ENCODE measurements around the gene NAP1L4.

The NAP1L4 gene, protein sequence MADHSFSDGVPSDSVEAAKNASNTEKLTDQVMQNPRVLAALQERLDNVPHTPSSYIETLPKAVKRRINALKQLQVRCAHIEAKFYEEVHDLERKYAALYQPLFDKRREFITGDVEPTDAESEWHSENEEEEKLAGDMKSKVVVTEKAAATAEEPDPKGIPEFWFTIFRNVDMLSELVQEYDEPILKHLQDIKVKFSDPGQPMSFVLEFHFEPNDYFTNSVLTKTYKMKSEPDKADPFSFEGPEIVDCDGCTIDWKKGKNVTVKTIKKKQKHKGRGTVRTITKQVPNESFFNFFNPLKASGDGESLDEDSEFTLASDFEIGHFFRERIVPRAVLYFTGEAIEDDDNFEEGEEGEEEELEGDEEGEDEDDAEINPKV

DNA sequence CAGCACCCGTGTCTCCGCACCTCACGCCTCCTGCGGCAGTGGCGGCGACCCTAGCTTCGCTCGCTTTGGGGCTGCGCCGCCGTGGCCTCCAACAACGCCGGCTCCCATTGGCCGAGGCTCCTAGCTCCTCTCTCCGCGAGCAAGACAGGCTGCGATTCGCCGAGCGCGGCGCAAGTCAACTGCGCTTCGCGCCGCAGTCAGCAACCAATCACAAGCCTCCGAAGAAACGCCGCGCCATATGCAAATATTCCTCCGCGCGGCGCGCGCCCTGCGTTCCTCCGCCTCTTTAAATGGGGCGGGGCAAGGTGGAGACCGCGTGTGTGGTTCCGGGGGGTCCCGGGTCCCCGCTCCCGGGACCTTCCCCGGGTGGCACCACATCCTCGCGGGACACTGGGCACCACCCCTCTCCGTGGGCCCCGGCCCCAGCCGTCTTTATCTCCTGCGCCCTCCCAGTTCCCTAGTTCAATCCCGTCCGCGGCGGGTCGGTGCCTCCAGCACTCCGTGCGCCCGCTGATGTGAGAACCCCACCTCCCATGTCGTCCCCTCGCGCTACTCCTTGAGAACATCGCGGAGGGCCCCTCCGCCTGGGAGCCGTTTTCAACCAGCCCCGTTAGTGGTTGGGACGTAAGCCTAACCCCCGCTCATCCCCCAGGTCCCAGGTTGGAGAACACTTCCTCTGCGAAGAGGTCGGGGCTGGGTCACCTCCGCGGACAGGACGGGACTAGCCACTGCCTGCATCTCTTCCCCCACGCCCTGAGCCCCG is at the start of gene NAP1L4:
Gene NAP1L4 (minus strand): TSS at position 96 of the 763 bp plus-strand sequence. CDS start 13,109 bp downstream, outside the sequence.
- in situ Hi-C loops (cut with HindIII; ENCODE audit: low pct_ligation_motif_present, low pct_unique_long_range_greater_than_20kb, low sequenced_read_pairs): no loop called here
- DNase-seq: peak; percentile 96

DNA sequence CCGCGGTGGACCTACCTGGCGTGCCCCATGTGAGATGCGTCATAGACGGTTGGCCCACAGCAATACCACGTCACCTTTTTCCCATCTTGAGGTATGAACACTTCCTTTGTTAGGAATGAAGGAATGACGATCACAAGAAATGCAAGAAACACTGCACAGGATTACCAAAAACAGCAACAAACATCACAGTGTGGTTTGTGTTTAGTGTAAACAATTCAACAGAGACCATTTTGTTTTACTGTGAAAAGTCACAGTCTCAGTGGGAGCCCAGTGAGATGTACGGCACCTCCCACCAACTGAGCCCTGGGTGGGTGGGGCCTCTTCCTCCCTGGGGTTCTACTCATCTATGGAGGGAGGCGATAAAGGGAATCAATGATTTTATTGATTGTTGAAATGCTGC is 48.8 kb upstream of the NAP1L4 start:
- in situ Hi-C loops (cut with HindIII; ENCODE audit: low pct_ligation_motif_present, low pct_unique_long_range_greater_than_20kb, low sequenced_read_pairs): no loop called here
- no peak for DNase-seq

DNA sequence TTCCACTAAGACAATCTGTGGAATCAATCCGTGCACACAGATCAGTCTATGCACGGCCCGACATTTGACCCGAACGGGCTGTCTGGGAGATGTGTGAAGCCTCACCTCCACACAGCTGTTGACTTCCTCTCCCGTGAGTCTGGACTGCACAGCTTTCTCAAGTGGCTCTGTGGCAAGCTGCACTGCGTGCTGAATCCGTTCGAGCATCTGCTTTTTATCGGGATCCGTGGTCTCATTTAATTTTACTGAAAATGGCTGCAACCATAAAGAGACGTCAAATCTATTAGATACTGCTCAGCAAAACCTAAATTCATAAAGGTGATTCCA is 45.8 kb upstream of the NAP1L4 start:
- DNase-seq: no peak
- in situ Hi-C loops (cut with HindIII; ENCODE audit: low pct_ligation_motif_present, low pct_unique_long_range_greater_than_20kb, low sequenced_read_pairs): no loop called here

DNA sequence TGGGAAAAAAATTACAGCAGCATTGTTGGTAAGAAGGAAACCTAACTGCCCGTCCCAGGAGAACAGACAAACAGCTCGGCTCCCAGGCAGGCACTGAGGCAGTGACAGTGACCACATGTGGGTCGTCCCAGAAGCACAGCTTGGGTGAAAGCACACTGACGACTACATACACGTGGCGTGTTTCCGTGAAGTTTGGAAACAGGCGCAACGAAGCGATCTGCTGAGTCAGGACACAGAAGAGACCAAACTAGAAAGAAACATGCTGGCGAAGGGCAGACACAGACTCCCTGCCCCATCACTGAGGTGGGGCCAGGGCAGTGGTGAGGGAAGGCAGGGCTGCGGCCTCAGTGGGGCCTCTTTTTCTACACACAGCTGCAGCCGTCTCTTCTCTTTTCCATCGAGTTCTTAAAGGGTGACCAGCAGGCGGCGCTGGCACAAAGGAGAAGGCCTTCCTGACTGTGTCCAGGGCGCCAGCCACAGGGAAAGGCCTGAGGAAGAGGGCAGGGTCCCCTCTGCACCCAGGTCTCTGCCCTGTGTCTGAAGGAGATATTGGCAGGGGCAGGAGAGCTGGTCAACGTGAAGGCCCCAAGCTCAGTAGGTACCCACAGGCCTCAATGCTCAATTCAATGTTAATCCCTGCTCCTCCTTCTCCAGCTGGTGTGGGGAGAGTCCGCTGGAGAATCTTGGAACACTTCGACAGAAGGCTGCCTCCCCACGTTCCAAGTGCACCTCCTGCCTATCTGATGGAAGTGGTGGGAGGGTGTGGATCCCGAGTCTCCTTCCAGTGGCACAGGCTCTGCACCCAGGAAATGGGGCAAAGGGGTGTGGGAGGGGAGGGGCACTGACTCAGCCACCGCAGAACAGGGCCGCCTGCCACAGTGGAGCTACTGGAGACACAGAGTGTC is 45.2 kb upstream of the NAP1L4 start:
- DNase-seq: peak; percentile 69
- in situ Hi-C loops (cut with HindIII; ENCODE audit: low pct_ligation_motif_present, low pct_unique_long_range_greater_than_20kb, low sequenced_read_pairs): no loop called here

DNA sequence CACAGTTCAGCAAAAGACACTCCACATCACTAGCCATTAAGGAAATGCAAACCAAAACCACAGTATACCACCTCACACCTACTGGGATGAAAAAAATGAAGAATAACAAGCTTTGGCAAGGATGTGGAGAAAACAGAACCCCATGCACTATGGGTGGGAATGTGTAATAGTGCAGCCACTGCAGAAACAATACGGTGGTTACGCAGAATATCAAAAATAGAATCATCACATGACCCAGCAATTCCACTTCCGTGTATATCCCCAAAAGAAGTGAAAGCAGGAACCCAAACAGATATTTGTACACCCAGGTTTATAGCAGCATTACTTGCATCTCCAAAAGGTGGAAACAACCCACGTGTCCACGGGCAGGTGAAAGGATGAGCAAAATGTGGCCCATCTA is 44.3 kb upstream of the NAP1L4 start:
- DNase-seq: no peak
- in situ Hi-C loops (cut with HindIII; ENCODE audit: low pct_ligation_motif_present, low pct_unique_long_range_greater_than_20kb, low sequenced_read_pairs): no loop called here

DNA sequence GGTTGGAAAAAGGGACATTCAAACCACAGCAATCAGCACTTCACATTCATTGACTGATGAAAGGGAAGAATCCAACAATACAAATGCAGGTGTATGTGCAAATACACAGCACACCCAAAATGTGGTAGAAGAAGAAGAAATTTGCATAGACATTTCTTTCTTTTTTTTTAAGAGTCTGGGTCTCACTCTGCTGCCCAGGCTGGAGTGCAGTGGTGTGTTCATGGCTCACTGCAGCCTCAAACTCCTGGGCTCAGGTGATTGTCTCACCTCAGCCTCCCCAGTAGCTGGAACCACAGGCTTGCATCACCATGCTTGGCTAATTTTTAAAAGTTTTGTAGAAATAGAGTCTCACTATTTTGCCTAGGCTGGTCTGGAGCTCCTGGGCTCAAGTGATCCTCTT is 43.2 kb upstream of the NAP1L4 start:
- no peak for DNase-seq
- in situ Hi-C loops (cut with HindIII; ENCODE audit: low pct_ligation_motif_present, low pct_unique_long_range_greater_than_20kb, low sequenced_read_pairs): no loop called here

DNA sequence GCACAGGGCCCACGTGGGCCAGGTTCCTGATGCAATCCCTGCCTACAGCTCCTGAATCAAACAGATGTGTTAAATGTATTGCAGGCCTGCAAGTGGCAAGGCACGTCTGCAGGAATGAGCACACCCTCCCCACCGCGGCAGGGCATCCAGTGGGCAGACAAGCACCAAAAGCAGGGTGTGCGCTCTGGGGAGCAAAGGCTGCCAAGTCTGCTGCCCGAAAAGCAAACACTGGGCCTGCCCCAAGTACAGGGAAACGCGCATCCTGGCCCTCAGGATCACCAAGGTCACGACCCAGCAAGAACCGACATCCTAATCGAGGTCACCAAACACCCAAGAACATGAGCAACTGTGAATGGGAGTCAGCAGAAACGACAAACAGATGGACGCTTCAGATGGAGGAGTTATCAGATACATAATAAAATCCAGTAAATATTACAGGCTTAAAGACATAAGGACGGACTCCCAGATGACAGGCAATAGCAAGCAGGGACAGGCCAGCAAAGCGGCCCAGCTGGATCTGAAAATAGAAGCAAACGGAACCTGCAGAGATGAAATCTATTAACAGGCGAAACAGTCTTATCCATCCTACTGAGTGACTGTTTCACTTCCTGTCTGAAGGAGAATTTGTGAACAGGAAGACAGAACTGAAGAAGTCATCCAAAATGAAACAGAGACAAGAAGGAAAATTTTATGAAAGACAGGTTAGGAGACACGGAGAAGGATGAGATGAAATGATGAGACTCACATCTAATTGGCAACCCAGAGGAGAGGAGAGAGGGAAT is 38.4 kb upstream of the NAP1L4 start:
- no peak for DNase-seq
- in situ Hi-C loops (cut with HindIII; ENCODE audit: low pct_ligation_motif_present, low pct_unique_long_range_greater_than_20kb, low sequenced_read_pairs): no loop called here

DNA sequence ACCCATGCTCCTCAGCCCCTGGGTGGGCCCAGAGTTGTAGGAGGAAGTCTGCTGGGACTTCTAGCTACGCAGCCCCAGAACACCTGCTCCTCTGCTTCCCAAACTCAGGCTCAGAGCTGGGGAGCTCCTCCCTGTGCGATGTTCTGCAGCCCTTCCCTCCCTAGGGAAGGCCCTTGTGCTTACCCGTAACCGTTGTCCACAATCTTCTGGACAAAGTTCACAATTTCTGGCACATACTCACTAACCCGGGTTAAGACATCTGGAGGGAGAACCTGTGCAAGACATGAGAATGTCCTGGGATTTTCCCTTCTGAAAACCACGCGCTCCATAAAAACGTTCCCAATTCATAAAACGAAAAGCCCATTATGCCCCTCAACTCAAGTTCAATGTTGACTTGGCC is 36.7 kb upstream of the NAP1L4 start:
- in situ Hi-C loops (cut with HindIII; ENCODE audit: low pct_ligation_motif_present, low pct_unique_long_range_greater_than_20kb, low sequenced_read_pairs): no loop called here
- no peak for DNase-seq

DNA sequence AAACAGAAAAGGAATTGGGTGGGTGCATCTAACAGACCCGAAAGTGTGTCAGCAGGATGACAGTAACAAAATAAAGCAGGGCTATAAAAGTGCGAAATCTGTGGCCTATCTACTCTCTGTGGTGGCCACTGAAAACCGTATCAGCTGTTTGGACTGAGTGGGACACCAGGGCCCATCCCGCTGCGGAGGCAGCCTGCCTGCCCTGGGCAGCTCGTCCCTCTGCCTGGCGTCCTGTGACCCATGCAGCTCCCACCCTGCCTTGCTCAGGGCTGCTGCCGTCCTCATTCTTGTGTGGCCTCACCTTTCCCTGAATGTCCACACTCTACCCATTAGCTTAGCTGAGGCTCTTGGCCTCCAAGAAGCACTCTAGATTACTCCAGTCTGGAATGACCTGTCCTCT is 34.7 kb upstream of the NAP1L4 start:
- in situ Hi-C loops (cut with HindIII; ENCODE audit: low pct_ligation_motif_present, low pct_unique_long_range_greater_than_20kb, low sequenced_read_pairs): no loop called here
- DNase-seq: no peak

DNA sequence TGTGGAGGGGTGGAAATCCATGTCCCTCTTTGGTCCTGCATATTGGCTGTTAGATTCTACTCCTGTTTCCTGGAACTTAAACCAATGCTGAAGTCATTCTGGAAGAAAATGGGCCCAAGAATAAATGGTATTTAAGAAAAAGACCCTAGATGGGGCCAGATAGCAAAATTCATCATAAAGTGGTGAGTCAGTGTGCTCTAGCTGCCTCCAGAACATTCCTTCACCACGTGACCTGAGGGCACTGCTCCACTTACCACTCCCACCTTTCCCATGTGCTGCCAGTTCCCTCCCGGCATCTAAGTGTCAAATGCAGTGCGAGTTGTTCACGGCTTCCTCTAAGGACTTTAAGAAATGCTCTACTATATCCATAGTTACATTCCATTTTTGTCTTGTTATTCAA is 30.9 kb upstream of the NAP1L4 start:
- in situ Hi-C loops (cut with HindIII; ENCODE audit: low pct_ligation_motif_present, low pct_unique_long_range_greater_than_20kb, low sequenced_read_pairs): no loop called here
- no peak for DNase-seq

DNA sequence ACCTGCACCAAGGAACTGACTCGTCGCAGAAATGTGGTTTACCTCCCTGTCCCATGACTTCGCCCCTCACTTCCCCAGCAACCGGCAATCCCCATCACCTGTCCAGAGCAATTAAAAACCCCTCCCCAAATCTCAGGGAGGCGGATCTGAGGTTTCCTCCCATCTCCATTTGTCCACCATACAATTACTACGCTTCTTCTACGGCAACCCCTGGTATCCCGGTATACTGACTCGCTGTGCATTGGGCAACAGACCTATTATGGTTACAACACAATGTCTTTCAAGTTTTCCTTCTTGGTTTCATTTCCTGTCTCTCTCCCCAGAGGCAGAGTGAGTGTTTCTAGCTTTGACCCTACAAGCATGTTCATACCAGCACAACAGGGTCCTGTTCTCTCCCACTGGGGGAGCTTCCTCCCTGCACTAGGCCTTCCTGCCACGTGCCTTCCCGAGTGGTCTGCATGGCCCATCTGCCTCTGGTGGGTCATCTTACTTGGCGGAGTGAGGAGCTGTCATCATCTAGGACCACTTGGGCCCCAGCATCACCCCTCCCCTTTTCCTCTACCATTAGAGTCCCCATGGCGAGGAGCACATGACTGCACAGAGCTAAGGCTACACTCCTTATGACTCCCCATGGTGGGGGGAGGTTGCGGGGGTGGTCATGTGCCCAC is 30.3 kb upstream of the NAP1L4 start:
- DNase-seq: no peak
- in situ Hi-C loops (cut with HindIII; ENCODE audit: low pct_ligation_motif_present, low pct_unique_long_range_greater_than_20kb, low sequenced_read_pairs): no loop called here

DNA sequence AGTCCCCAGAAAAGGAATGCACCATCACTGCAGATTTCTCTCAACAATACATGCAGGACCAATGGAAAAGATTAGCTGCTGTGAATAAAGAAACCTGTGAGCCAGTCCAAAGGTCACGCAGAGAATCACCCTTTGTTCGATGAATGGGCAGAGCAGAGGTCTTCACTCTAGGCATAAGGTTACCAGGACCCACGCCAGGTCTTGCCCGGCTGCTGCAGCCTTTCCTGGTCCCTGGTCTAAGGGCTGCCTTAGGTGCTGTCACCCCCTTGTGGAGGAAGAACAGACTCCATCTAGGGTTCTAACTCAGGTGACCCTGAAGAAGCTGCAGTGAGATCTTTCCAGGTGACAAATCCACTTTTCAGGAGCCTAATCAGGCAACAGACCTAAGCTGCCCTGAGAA is 29.0 kb upstream of the NAP1L4 start:
- DNase-seq: peak; percentile 41
- in situ Hi-C loops (cut with HindIII; ENCODE audit: low pct_ligation_motif_present, low pct_unique_long_range_greater_than_20kb, low sequenced_read_pairs): no loop called here

DNA sequence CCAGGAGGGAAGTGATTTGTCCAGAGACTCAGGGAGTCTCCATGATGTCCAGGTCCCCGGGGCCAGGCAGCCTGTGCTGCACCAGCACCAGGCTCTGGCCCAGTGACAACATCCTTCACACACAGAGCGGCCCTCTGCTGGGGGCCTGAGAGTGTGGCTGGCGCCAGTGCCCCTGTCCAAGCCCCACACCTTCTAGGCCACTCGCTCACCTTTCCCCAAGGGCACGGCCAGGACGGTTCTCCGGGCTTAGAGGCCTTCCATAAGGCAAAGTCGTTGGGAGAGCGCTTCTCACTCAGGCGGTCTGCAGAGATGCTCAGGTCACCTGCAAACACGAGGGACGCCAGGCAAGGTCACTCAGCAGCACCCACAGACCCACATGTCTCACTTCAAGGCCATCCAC is 27.9 kb upstream of the NAP1L4 start:
- no peak for DNase-seq
- in situ Hi-C loops (cut with HindIII; ENCODE audit: low pct_ligation_motif_present, low pct_unique_long_range_greater_than_20kb, low sequenced_read_pairs): no loop called here

DNA sequence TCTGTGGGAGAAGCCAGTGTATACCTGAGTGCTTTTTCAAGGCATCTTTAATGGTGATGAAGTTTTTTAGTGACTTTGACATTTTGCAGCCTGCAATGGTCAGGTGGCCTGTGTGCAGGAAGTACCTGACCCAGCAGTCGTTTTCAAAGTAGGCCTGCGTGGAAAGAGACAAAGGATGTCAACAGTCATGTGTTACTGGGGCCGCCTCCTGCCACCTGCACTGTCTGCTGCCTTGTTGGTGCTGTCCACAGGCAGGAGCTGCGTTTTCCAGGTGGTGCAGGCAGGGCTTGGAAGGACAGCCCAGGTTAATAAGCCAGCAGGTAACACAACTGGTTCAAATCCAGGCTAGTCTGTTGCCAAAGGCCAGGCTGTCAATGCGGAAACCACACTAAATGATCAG is 26.5 kb upstream of the NAP1L4 start:
- DNase-seq: no peak
- in situ Hi-C loops (cut with HindIII; ENCODE audit: low pct_ligation_motif_present, low pct_unique_long_range_greater_than_20kb, low sequenced_read_pairs): no loop called here

DNA sequence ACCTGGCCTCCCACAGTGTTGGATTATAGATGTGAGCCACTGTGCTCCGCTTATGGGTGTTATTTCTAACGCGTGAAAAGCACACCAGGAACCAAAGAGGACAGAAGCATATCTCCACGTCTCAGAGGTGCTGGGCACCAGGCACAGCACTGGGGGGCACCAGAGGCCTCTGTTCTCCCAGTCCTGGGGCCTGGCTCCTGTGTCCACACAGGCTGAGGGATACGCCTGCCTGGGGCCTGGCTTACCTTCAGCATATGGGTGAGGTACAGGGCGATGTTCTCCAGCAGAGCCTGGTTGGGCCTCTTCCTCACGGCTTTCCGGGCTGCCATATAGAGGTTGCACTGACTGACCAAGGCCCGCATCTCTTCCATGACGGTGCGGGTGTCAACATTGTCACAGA is 24.7 kb upstream of the NAP1L4 start:
- in situ Hi-C loops (cut with HindIII; ENCODE audit: low pct_ligation_motif_present, low pct_unique_long_range_greater_than_20kb, low sequenced_read_pairs): no loop called here

DNA sequence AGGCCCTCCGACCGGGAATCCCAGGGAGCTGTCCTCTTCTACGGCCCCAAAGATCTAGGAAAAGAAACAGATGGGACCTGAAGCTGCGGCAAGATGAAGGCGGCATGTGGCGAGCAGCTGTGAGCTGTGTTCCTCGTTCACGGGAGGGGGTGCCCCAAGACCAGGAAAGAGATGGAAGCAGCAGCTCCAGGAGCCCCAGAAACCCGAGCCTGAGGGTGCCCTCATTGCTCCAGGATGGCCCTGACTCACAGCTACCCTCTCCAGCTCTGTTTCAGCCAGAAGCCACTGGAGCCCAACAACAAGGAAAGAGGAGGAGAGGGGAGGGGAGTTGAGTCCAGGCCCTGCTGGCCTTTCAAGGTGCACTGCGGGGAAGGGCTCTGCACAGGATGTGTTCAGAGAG is 23.7 kb upstream of the NAP1L4 start:
- no peak for DNase-seq
- in situ Hi-C loops (cut with HindIII; ENCODE audit: low pct_ligation_motif_present, low pct_unique_long_range_greater_than_20kb, low sequenced_read_pairs): no loop called here

More for the DNA sequence above, 24.7 kb upstream of the NAP1L4 start:
- DNase-seq: no peak

DNA sequence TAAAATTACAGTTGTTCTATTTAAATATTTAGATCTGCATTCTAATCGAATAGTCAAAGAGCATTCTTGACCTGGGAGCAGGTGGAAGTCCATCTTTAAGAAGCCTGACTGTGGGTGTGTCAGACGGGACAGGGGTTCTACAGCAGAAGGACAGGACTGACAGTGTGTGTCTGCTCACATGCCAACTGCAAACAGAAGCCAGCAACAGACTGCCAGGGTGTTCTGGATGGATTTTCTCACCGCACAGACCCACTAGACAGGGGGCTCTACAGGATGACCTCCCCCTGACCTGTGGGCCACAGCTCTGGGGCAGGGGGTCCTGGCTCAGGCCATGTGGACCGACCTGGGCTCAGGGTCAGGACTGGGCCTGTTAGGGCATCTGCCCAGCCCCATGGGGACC is 22.8 kb upstream of the NAP1L4 start:
- no peak for DNase-seq
- in situ Hi-C loops (cut with HindIII; ENCODE audit: low pct_ligation_motif_present, low pct_unique_long_range_greater_than_20kb, low sequenced_read_pairs): no loop called here
